GM12892 (cell line): ENCODE results near the gene ATP5PO.

Experiments used
- POLR2A ChIP-seq: IDR thresholded peaks from 2 replicates; pipeline ENCODE4 v1.6.1; 2011; ENCODE audit warnings: low read depth, low read length, control low read depth
- POLR2AphosphoS5 ChIP-seq: IDR thresholded peaks from 2 replicates; pipeline ENCODE4 v1.6.1; 2011; ENCODE audit warnings: low read depth, low read length, control low read depth
- TAF1 ChIP-seq: IDR thresholded peaks from 2 replicates; pipeline ENCODE4 v1.6.1; 2011; ENCODE audit warnings: low read depth, mild to moderate bottlenecking, control low read depth, low read length, borderline replicate concordance

- peak; percentile 69; the same call in 1 of the 2 replicates for TF ChIP-seq POLR2A
- peak; percentile 79 for TF ChIP-seq POLR2AphosphoS5
- TF ChIP-seq TAF1 = peak; percentile 35; the same call in 1 of the 2 replicates
These were observed 32.7 kb upstream of the ATP5PO start for GRCh38 chr21:33948096-33948950.
